ENCODE results near the gene VAT1.
"Not testable (repeated sequence)": the region's sequence is repeated elsewhere in the genome, so short reads cannot be mapped to it uniquely, and the experiment has no call there.

GRCh38 chr17:42975701-42976100 lies 46.5 kb downstream of the VAT1 start:
- not testable (repeated sequence) for TF ChIP-seq EZH2 (IDR thresholded peaks at IDR 0.05; ENCODE audit: insufficient read depth, low read length); CTCF (IDR thresholded peaks at IDR 0.05; ENCODE audit: insufficient read depth, low read depth, low read length)

Data from astrocyte (in vitro differentiated cells and primary cell).